Colonic mucosa (tissue), 4 donors: ENCODE measurements around the gene AFF2. TPM values are rescaled to one million over a fixed set of nuclear protein-coding genes. Genes with fewer than 3 reads are reported as not detected.

Source experiments
- DNase-seq: peaks from one replicate; pipeline ENCODE4 v3.0.0-alpha.2; 2020
- H3K27ac ChIP-seq: fragments of 200-600 bp; one replicate; pipeline ENCODE4 v1.8.0; 2021
- H3K27me3 ChIP-seq: fragments of 200-600 bp; one replicate; pipeline ENCODE4 v1.8.0; 2021
- H3K36me3 ChIP-seq: fragments of 200-600 bp; one replicate; pipeline ENCODE4 v1.8.0; 2021
- H3K4me1 ChIP-seq: fragments of 200-600 bp; one replicate; pipeline ENCODE4 v1.8.0; 2021; ENCODE audit warnings: mild to moderate bottlenecking
- H3K4me3 ChIP-seq: fragments of 200-600 bp; one replicate; pipeline ENCODE4 v1.8.0; 2021
- H3K9ac ChIP-seq, 2 donors: one replicate each; pipeline ENCODE4 v1.7.0; 2013; ENCODE audit warnings: control low read depth in 2 of 2, low read depth in 2 of 2, low read length in 2 of 2
- H3K9me3 ChIP-seq: fragments of 200-600 bp; one replicate; pipeline ENCODE4 v1.8.0; 2021
- intact Hi-C: fragments of 100-400 bp; cut with DNase I; formaldehyde crosslinking; loops from one replicate; pipeline ENCODE4 v1.14.1; 2022
- total RNA-seq, 2 donors: library from RNA; stranded (reverse); fragmentation: NEBNext Ultra II Directional in 1 of 2; extraction: Animal tissue kit (Norgen Biotek cat#: 25700) in 1 of 2; gene quantifications; one replicate each; pipeline ENCODE4 v1.2.1, GENCODE V29; 2021
- TF ChIP-seq, protein P1 (sequence below): fragments of 200-600 bp; IDR thresholded peaks from one replicate; pipeline ENCODE4 v1.8.0; 2022; ENCODE audit warnings: antibody characterized with exemption, mild to moderate bottlenecking
- donor health status: healthy.
- donor health status: DM: no; HTN: no; CAD: no.
- donor health status: DM: no; HTN: no; CAD: no.

AFF2 gene
- under 1 TPM; 0.05 to 0.12 TPM for total RNA-seq

DNA sequence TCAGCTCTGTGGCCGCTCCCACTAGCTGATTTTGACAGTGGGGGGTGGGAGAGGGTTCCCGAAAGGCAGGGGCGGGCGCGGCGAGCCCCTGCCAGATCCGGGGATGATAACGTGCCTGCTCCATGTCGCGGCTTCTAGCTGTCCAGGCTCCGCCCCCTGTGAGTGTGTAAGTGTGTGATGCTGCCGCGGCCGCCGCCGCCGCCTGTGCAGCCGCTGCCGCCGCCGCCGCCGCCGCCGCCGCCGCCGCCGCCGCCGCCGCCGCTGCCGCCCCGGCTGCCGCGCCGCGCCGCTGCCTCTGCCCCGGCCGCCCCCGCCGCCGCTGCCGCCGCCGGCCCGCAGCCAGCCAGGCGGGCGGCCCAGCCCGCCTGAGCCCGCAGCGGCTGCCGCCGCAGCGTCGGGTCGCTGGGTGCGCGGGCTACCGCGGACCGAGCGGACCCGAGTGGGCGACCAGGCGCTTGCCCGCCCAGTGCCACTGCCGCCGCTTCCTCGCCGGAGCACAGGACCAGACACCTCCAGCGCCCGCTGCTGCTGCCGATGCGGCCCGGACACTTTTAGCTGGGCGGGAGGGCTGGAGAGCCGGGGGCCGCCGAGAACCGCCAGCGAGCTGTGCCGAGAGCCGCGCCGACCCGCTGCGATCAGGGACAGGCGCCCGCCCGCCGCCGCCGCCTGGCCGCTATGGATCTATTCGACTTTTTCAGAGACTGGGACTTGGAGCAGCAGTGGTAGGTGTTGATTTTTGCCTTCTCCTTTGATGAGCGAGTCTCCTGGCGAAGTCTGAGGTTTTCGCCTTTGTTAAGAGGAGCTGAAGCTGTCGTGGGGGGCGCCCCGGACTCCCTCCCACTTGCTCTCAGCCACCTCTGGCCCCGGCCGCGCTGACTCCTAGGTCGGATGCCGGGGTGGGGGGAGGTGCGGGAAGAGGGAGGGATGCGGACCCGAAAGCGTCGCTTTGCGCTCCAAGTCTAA is at the start of gene AFF2:
AFF2 (plus strand) TSS at position 195 of the 963 bp plus-strand sequence; CDS start at position 676, 481 bp downstream.
- H3K9ac ChIP-seq, result no peak within 1 kb of the TSS
- H3K27me3 ChIP-seq, result peaks cover 20% of the 10 kb centered on the region
- H3K4me1 ChIP-seq, result no peaks in the 10 kb centered on the region
- no peak within 1 kb of the TSS for H3K27ac ChIP-seq
- H3K36me3 ChIP-seq, result no peaks in the 10 kb centered on the region
- TF ChIP-seq, protein P1, sequence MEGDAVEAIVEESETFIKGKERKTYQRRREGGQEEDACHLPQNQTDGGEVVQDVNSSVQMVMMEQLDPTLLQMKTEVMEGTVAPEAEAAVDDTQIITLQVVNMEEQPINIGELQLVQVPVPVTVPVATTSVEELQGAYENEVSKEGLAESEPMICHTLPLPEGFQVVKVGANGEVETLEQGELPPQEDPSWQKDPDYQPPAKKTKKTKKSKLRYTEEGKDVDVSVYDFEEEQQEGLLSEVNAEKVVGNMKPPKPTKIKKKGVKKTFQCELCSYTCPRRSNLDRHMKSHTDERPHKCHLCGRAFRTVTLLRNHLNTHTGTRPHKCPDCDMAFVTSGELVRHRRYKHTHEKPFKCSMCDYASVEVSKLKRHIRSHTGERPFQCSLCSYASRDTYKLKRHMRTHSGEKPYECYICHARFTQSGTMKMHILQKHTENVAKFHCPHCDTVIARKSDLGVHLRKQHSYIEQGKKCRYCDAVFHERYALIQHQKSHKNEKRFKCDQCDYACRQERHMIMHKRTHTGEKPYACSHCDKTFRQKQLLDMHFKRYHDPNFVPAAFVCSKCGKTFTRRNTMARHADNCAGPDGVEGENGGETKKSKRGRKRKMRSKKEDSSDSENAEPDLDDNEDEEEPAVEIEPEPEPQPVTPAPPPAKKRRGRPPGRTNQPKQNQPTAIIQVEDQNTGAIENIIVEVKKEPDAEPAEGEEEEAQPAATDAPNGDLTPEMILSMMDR, result no peak
- intact Hi-C loops, result no loop called here
- peak within 1 kb of the TSS; percentile 35 for H3K4me3 ChIP-seq
- no peaks in the 10 kb centered on the region for H3K9me3 ChIP-seq
- no peak for DNase-seq

- intact Hi-C loops, result no loop called here
- H3K9me3 ChIP-seq, result no peaks in the 10 kb centered on the region
- no peak overlapping the region for H3K4me3 ChIP-seq
- H3K27me3 ChIP-seq, result no peaks in the 10 kb centered on the region
- H3K36me3 ChIP-seq, result no peaks in the 10 kb centered on the region
- TF ChIP-seq, protein P1, result no peak
- H3K27ac ChIP-seq, result no peak overlapping the region
- DNase-seq, result no peak
- H3K9ac ChIP-seq, result no peak overlapping the region
- no peaks in the 10 kb centered on the region for H3K4me1 ChIP-seq
These were observed 43.1 kb upstream of the AFF2 start for GRCh38 chrX:148457279-148457678.

DNA sequence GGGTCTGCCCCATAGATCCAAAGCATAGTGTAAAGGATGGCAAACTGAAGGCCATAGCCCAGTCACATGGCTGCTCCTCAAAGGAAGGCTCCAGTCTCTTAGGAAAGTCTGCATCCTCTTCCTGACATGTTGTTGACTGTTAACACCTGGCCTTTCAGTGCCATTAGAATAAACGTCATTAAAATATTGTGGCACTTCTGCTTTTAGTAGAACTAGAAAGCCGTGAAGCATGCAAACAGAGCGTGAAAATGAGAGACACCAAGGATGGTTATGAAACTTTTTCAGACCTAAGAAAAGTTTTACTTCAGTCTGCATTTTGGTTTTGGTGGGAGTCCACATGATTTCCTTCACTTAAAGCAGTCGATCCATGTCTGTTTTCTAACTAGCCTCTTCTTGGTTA is 41.1 kb upstream of the AFF2 start:
- DNase-seq, result no peak
- no peaks in the 10 kb centered on the region for H3K36me3 ChIP-seq
- no peak overlapping the region for H3K9ac ChIP-seq
- no peak overlapping the region for H3K4me3 ChIP-seq
- intact Hi-C loops, result no loop called here
- TF ChIP-seq, protein P1, result no peak
- H3K27ac ChIP-seq, result no peak overlapping the region
- no peaks in the 10 kb centered on the region for H3K27me3 ChIP-seq
- H3K9me3 ChIP-seq, result no peaks in the 10 kb centered on the region
- H3K4me1 ChIP-seq, result no peaks in the 10 kb centered on the region

GRCh38 chrX:148466292-148466691 is 34.1 kb upstream of the AFF2 start:
- Histone ChIP-seq H3K27me3 (no peaks in the 10 kb centered on the region), H3K9ac (no peak overlapping the region), H3K27ac (no peak overlapping the region), H3K4me1 (no peaks in the 10 kb centered on the region), H3K36me3 (no peaks in the 10 kb centered on the region), H3K9me3 (no peaks in the 10 kb centered on the region), H3K4me3 (no peak overlapping the region)
- TF ChIP-seq, protein P1, result no peak
- no peak for DNase-seq
- intact Hi-C loops, result no loop called here

DNA sequence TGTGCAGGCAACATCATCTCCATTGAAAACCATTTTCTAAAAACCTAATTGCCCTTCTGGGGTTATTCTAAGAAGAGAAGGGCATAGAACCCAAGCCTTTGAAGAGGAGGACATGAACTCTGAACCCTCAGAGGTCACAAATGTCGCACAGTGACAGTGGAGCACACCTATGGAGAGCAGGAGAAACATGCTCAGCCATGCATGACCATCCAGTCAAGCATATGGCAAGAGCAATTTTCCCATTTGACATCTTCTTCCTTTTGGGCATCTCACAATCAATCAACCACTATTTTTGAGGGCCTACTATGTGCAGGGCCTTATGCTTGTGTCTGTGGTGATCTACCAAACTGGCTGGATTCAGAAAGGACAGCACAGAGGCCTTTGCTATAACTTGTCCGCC is 30.1 kb upstream of the AFF2 start:
- no peak for DNase-seq
- Histone ChIP-seq H3K9me3 (no peaks in the 10 kb centered on the region), H3K4me3 (no peak overlapping the region), H3K4me1 (no peaks in the 10 kb centered on the region), H3K9ac (no peak overlapping the region), H3K27me3 (no peaks in the 10 kb centered on the region), H3K36me3 (no peaks in the 10 kb centered on the region), H3K27ac (no peak overlapping the region)
- TF ChIP-seq, protein P1, result no peak
- intact Hi-C loops, result no loop called here
